Naive B cell (primary cell): ENCODE data around the gene WIF1. TPM values are rescaled to one million over a fixed set of nuclear protein-coding genes. Genes with fewer than 3 reads are reported as not detected.

ENCODE experiments used
- ATAC-seq, 2 donors: fragments of 150-1000 bp; cut with Tn5 transposase; 2 replicates each; pipeline ENCODE4 v1.10.0; 2021; ENCODE audit warnings: low read depth in 2 of 2, mild to moderate bottlenecking in 2 of 2, moderate library complexity in 2 of 2
- DNase-seq: peaks from one replicate; pipeline ENCODE4 v3.0.0; 2022
- H3K27ac Mint-ChIP-seq, 6 donors: one replicate each; pipeline ENCODE4 v1.8.0; 2020 to 2022; ENCODE audit warnings: mild to moderate bottlenecking in 6 of 6, mixed read lengths in 6 of 6, moderate library complexity in 5 of 6, inconsistent platforms in 2 of 6
- H3K27me3 Mint-ChIP-seq, 3 donors: one replicate each; pipeline ENCODE4 v1.8.0; 2021 to 2022; ENCODE audit warnings: mixed read lengths in 3 of 3, mild to moderate bottlenecking in 1 of 3
- H3K36me3 Mint-ChIP-seq, 2 donors: one replicate each; pipeline ENCODE4 v1.8.0; 2020 to 2022; ENCODE audit warnings: mixed read lengths in 2 of 2, inconsistent platforms in 1 of 2, mild to moderate bottlenecking in 1 of 2
- H3K4me1 Mint-ChIP-seq, 3 donors: one replicate each; pipeline ENCODE4 v1.8.0; 2020 to 2022; ENCODE audit warnings: mixed read lengths in 3 of 3, inconsistent platforms in 1 of 3, mild to moderate bottlenecking in 1 of 3, moderate library complexity in 1 of 3
- H3K4me3 Mint-ChIP-seq, 8 donors: one replicate each; pipeline ENCODE4 v1.8.0; 2020 to 2022; ENCODE audit warnings: mild to moderate bottlenecking in 8 of 8, mixed read lengths in 8 of 8, moderate library complexity in 8 of 8, inconsistent platforms in 2 of 8
- H3K9me3 Mint-ChIP-seq, 7 donors: one replicate each; pipeline ENCODE4 v1.8.0; 2020 to 2022; ENCODE audit warnings: mixed read lengths in 7 of 7, mild to moderate bottlenecking in 5 of 7, inconsistent platforms in 2 of 7, moderate library complexity in 1 of 7
- polyA plus RNA-seq, 6 donors: library from polyadenylated mRNA; unstranded; fragments of 300-500 nt; fragmentation: Illumina TruSeq; gene quantifications; one replicate each; pipeline ENCODE4 v1.2.3, GENCODE V29; 2021; ENCODE audit warnings: low read depth in 6 of 6

The WIF1 gene
- polyA plus RNA-seq, 6 donors from 2014 or later: not detected

DNA sequence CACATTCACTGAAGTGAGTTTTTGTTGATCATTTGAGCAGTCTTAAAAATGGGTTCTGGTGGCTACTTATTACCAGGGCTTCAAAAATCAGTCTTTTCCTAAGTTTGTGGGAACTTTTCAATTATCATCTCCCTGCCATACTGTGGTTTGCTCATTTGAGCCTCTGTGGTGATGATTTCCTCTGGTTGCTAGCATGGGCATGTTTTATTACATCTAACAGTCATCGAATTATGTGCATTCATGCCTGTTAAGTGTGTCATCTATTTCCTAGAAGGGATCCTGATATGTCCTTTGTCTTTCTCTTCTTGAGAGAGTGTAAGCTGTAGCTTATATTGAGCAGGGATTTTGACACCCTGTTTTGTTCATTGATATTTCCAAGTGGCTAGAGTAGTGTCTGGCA lies 116.8 kb downstream of the WIF1 start:
- no peak for DNase-seq
- H3K27me3 Mint-ChIP-seq: peaks cover 17 to 31% (median 25%) of the 10 kb centered on the region in 3 donors
- no peaks in the 10 kb centered on the region for H3K4me1 Mint-ChIP-seq
- no peak overlapping the region for H3K27ac Mint-ChIP-seq
- H3K4me3 Mint-ChIP-seq: no peak overlapping the region
- peaks cover 0 to 14% (median 5%) of the 10 kb centered on the region in 7 donors for H3K9me3 Mint-ChIP-seq
- ATAC-seq: no peak
- H3K36me3 Mint-ChIP-seq: no peaks in the 10 kb centered on the region

Other genes starting within 250 kb of the WIF1 start
- 10 to 100 TPM; 23.1 to 53.9 (median 41.2) TPM for gene LEMD3, start 48.3 kb upstream of the WIF1 start, polyA plus RNA-seq
- gene MSRB3, start 157.4 kb upstream of the WIF1 start, polyA plus RNA-seq: 1 to 10 TPM in 1 of 6 donors, under 1 TPM in 4, not detected in 1; 0.23 to 1.2 (median 0.47) TPM